ENCODE measurements around the gene TNFAIP8L3. TPM values are rescaled to one million over a fixed set of nuclear protein-coding genes. Genes with fewer than 3 reads are reported as not detected.
A peak's percentile ranks its signal among the peaks of the same experiment; 100 is the strongest.

Gene TNFAIP8L3
- polyA plus RNA-seq, 1 experiment, result 0.30 TPM

DNA sequence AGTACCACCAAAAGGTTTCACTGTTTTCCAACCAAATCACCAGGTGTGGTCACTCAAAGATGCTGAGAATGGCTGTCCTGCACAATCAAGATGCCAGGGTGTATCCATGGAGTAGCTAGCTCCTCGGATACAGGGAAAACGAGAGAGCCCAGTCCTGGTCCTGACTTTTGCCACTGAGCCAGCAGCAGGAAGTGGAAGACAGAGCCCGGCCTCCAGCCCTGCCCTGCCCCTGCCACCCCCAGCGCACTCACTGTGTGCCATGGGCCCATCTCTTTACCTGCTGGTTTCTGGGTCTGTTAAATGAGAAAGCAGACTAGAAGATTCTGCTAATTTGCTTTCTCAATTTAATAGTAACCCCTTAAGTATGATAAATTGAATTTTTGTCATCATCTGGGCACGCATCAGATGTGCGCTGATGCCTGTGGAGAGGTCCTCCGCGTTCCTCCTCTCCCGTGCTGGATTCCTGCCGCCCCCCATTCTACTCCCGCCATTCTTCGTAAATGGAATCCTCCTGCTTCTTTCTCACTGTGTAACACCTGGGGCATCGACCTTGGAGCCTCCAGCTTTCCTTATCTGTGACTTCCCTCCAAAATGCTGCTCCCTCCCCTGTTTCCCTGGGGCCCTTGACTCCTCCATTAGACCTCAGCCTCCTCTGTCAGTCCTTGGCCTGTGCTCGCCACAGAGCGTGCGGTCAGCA, 18.0 kb downstream of the TNFAIP8L3 start:
- ChIA-PET CTCF (no interaction called here), POLR2A (no interaction called here)
- Histone ChIP-seq H3K27ac (ENCODE audit: low read depth, low read length) (peak overlapping the region; percentile 11), H3K27me3 (ENCODE audit: control insufficient read depth, insufficient read depth, low read length) (no peaks in the 10 kb centered on the region), H3K4me3 (ENCODE audit: low read depth, low read length) (no peak overlapping the region), H3K9me3 (ENCODE audit: control insufficient read depth, insufficient read depth, low read length) (peaks cover 8% of the 10 kb centered on the region; the same call in 1 of the 2 replicates)
- DNase-seq (ENCODE audit: low read depth, low spot score), result no peak
- no peak for TF ChIP-seq CTCF (IDR thresholded peaks at IDR 0.05; ENCODE audit: low read depth, low read length)

GRCh38 chr15:51075826-51076523, 18.7 kb downstream of the TNFAIP8L3 start:
- ChIA-PET POLR2A (no interaction called here), CTCF (no interaction called here)
- Histone ChIP-seq H3K27ac (ENCODE audit: low read depth, low read length) (no peak overlapping the region), H3K4me3 (ENCODE audit: low read depth, low read length) (no peak overlapping the region), H3K9me3 (ENCODE audit: control insufficient read depth, insufficient read depth, low read length) (peaks cover 8% of the 10 kb centered on the region; the same call in 1 of the 2 replicates), H3K27me3 (ENCODE audit: control insufficient read depth, insufficient read depth, low read length) (no peaks in the 10 kb centered on the region)
- TF ChIP-seq CTCF (IDR thresholded peaks at IDR 0.05; ENCODE audit: low read depth, low read length), result no peak
- DNase-seq (ENCODE audit: low read depth, low spot score), result no peak

- DNase-seq (ENCODE audit: low read depth, low spot score), result no peak
- H3K4me3 ChIP-seq (ENCODE audit: low read depth, low read length), result no peak overlapping the region
- H3K27me3 ChIP-seq (ENCODE audit: control insufficient read depth, insufficient read depth, low read length), result no peaks in the 10 kb centered on the region
- POLR2A ChIA-PET, result no interaction called here
- CTCF ChIA-PET, result no interaction called here
- no peak overlapping the region for H3K27ac ChIP-seq (ENCODE audit: low read depth, low read length)
- H3K9me3 ChIP-seq (ENCODE audit: control insufficient read depth, insufficient read depth, low read length), result peaks cover 8% of the 10 kb centered on the region; the same call in 1 of the 2 replicates
- no peak for TF ChIP-seq CTCF (IDR thresholded peaks at IDR 0.05; ENCODE audit: low read depth, low read length)
Measured at GRCh38 chr15:51075364-51075763, 19.3 kb downstream of the TNFAIP8L3 start.

- POLR2A ChIA-PET, result no interaction called here
- Histone ChIP-seq H3K9me3 (ENCODE audit: control insufficient read depth, insufficient read depth, low read length) (peaks cover 8% of the 10 kb centered on the region; the same call in 1 of the 2 replicates), H3K27me3 (ENCODE audit: control insufficient read depth, insufficient read depth, low read length) (no peaks in the 10 kb centered on the region), H3K4me3 (ENCODE audit: low read depth, low read length) (no peak overlapping the region), H3K27ac (ENCODE audit: low read depth, low read length) (no peak overlapping the region)
- CTCF ChIA-PET, result no interaction called here
- DNase-seq (ENCODE audit: low read depth, low spot score), result no peak
- TF ChIP-seq CTCF (IDR thresholded peaks at IDR 0.05; ENCODE audit: low read depth, low read length), result no peak
Measured at GRCh38 chr15:51074926-51075325, 19.8 kb downstream of the TNFAIP8L3 start.

GRCh38 chr15:51071578-51071977, 23.1 kb downstream of the TNFAIP8L3 start:
- DNase-seq (ENCODE audit: low read depth, low spot score), result no peak
- Histone ChIP-seq H3K27ac (ENCODE audit: low read depth, low read length) (no peak overlapping the region), H3K9me3 (ENCODE audit: control insufficient read depth, insufficient read depth, low read length) (no peaks in the 10 kb centered on the region), H3K4me3 (ENCODE audit: low read depth, low read length) (no peak overlapping the region), H3K27me3 (ENCODE audit: control insufficient read depth, insufficient read depth, low read length) (no peaks in the 10 kb centered on the region)
- POLR2A ChIA-PET, result no interaction called here
- CTCF ChIA-PET, result no interaction called here
- no peak for TF ChIP-seq CTCF (IDR thresholded peaks at IDR 0.05; ENCODE audit: low read depth, low read length)
